HG02798 (cell line): ENCODE measurements around the gene ZNF141.
A peak's percentile ranks its signal among the peaks of the same experiment; 100 is the strongest.
"Not testable (repeated sequence)": the region's sequence is repeated elsewhere in the genome, so short reads cannot be mapped to it uniquely, and the experiment has no call there.

Source experiments
- ATAC-seq: cut with Tn5 transposase; IDR thresholded peaks from one replicate; pipeline ENCODE4 v1.9.1; 2021; ENCODE audit warnings: mild to moderate bottlenecking; ENCODE audit not compliant: unreplicated experiment, poor library complexity

Gene ZNF141

DNA sequence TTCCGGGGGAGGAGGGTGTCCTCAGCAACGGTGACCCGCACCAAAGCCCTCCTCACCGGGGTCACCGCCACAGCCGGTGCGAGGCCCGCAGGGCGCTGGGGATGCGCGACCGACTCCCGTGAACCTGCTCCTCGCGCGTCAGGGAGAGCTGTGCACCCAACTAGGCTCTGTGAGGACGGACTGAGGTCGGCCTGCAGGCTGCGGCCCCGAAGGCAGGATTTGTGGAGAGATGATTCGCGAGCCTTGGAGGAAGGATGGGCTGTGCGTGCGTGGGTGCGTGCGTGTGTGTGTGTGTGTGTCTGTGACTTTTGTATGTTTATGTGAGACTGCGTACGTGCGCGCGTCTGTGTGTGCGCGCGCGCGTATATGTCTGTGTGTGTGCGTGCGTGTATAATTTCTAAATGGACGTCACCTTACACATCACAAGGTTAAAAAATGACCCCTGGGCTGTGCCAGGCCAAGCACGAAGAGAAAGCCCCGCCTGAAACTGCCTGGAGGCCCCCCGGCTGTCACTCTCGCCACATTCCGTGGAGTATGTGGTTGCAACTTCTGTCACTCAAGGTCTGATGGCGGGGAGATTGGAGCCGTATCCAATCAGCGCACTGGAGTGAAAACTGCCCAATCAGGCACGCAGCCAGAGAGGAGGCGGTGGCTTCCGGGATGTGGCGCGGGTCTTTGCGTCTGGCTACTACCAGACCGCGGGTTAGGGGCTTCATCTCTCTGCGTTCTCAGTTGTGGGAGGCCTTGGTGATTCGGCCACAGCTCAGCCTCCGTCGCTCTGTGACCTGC is at the start of gene ZNF141:
Gene ZNF141, plus strand, starts transcription at position 672 of the 789 bp plus-strand sequence. CDS start 170 bp downstream, outside the sequence.
- peak; percentile 96 for ATAC-seq

DNA sequence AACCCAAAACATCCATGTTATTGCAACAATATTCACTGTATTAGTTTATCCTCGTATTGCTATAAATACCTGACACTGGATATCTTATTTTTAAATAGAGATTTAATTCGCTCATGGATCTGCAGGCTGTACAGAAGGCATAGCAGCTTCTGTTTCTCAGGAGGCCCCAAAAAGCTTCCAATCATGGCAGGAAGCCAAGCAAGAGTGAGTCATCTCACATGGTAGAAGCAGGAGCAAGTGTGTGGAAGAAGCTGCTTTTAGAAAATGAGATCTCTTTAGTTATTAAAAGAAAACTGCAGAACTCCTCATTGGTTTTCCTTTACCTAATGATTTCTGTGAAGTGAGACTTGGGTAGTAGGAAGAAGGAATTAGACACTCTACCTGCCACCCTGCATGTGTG is 48.7 kb upstream of the ZNF141 start:
- ATAC-seq, result no peak

DNA sequence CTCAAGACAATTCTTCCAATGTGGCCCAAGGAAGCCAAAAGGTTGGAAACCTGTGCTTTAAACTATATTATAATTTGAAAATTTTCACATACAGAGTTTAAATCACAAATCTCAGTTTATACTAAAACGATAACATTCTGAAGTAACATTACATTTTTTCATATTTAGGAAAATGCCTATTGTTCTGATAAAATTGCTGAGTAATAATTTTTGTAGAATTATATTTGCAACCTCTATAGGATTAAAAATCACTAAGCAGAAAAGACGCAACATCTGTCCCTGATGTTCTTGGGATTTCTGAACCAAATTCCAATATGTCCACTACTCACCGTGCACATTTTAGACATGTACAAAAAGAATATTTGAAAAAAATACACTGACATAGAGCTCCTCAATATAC is 42.9 kb upstream of the ZNF141 start:
- ATAC-seq, result no peak

GRCh38 chr4:302381-302780 is 35.2 kb upstream of the ZNF141 start:
- no peak for ATAC-seq

GRCh38 chr4:304516-304915 is 33.1 kb upstream of the ZNF141 start:
- not testable (repeated sequence) for ATAC-seq

- no peak for ATAC-seq
These were observed 32.5 kb upstream of the ZNF141 start, which contains the start of gene ZNF732 for GRCh38 chr4:304969-305680. Gene ZNF732, minus strand, starts transcription at chr4:305474. Its CDS starts 164 bp downstream, at chr4:305310.

- no peak for ATAC-seq
These were observed 31.1 kb upstream of the ZNF141 start for GRCh38 chr4:306551-306961.

DNA sequence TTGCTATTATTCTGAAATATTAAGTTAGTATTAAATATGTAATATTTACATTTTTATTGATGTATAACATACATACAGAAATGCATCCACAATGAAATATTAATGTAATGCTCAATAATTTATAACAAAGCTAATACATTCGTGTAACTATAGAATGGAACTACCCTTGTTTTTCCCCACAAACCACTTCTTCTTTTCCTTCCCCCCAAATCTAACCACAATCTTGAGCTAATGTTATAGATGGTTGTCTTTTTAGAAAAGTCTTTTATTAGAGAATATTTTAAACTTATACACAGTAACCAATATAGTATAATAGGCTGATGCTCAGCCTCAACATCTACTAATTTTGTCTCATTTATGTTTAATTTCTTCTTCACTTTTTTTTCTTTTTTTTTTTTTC is 27.8 kb upstream of the ZNF141 start:
- ATAC-seq, result no peak

DNA sequence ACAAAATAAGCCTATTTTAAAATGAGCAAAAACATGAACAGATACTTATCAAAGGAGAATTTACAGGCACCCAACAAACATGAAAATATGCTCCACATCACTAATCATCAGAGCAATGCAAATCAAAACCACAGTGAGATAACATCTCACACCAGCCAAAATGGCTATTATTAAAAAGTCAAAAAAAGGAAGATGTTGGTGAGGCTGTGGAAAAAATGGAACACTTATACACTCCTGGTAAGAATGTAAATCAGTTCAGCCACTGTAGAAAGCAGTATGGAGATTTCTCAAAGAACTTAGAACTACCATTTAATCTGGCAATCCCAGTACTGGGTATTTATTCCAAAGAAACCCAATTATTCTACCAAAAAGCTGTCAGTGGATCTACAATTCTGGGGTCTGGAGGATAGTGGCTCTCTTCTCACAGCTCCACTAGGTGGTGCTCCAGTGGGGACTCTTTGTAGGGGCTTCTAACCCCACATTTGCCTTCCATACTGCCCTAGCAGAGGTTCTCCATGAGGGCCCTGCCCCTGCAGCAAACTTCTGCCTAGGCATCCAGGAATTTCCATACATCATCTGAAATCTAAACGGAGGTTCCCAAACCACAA is 23.2 kb upstream of the ZNF141 start:
- no peak for ATAC-seq

DNA sequence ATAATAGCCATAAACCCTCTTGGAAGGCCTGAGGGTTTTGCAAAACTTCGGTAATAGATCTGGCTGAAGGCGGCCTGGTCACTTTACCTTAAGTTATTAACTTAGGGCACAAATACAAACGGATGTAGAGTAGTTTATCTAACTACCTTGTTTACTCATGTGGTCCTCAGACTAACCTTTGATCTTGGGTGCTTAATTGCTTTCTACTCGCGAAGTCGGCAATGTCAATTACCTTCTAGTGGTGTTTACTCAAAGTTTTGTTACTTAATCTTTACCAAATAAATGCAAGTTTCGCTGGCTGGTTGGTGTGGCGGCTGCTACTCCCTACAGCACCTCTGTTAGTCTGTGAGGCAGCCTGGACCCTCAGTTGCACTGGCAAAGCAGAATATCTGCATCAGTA is 8.9 kb upstream of the ZNF141 start:
- ATAC-seq, result no peak

GRCh38 chr4:335515-335914 is 2.1 kb upstream of the ZNF141 start:
- ATAC-seq, result no peak

DNA sequence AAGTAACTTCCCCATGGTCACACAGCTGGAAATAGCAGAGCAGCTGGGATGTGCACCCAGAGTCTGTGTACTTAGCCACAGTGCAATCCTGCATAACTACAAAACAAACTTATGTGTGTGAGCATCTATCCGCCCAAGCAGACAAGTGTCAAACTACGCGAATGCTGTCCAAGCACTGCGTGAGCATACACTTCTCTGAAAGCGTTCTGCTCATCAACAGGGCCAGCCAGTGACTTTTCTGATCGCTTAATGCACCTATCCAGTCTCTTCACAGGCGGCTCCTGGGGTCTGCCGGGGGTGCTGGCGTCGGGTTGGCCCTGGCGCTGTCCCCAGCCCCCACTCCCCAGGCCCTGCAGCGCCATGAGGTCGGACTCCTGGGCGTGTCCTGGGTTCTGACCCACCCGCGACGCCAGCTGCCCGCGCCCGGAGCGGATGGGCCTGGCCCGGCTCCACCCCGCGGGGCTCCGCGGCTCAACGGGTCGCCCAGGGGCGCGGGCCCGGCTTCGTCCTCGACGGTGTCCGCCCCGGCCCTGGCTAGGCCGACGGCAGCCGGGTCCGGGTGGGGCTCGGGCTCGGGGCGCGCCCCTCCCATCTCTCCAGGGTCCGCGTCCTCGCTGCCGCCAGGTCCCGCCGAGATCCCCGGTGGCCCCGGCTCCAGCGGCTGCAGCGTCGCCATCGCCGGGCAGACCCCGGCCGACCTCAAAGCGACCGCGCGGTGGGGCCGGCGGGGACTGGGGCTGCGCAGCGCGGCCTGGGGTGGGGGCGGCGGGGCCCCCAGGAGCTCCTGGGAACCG is 1.3 kb upstream of the ZNF141 start:
- no peak for ATAC-seq

DNA sequence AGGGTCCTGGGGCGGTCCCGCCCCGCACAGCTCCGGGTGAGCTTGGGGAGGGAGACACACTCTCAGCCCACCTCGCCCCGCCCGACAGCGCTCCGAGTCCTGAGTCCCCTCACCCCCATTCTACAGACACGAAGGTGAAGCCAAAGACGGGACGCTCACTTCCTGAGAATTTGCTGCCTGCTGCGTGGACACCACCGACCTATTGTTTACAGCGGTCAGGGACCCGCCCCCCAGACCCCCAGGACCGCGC is 796 bp upstream of the ZNF141 start:
- ATAC-seq, result no peak

DNA sequence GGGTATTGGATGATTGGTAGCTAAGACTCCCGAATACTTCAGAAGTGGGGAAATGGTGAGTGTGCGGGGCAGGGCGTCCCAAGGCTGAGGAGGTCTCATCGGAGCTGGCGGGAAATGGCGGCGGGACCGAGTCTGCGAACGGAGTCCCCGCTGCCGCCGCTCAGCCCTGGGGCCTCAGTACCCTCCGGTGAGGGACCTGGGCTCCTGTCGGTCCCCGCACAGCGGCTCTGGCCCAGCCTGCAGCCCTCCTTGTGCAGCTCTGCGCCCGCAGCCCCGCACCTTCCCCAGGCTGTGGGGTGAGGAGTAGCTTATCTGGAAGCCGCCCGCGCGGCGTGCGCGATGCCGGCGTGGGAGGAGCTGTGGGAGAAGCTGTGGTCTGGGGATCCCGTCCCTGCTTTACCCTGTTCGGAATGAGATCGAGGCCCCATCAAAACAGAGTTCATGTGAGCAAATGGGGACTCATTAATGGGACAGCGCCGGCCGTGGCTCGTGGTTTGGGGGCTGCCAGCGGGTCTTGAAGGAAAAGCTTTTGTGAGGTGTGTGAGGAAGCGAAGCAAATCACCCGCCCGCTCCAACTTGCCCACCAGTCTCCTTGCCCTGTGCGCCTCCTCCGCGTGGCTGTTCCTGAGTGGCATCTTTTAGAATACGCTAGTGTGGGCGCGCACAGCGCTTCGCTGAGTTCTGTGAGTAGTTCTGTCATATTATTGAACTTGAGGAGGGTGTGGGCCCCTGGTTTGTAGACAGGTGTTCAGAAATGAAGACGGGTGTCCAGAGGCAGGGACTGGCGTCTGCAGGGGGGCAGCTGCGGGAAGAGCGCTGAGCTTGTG is 531 bp downstream of the ZNF141 start:
- ATAC-seq, result peak; percentile 30

GRCh38 chr4:338759-339097 is 1.1 kb downstream of the ZNF141 start:
- no peak for ATAC-seq

- no peak for ATAC-seq
These were observed 2.4 kb downstream of the ZNF141 start for GRCh38 chr4:340011-340410.

DNA sequence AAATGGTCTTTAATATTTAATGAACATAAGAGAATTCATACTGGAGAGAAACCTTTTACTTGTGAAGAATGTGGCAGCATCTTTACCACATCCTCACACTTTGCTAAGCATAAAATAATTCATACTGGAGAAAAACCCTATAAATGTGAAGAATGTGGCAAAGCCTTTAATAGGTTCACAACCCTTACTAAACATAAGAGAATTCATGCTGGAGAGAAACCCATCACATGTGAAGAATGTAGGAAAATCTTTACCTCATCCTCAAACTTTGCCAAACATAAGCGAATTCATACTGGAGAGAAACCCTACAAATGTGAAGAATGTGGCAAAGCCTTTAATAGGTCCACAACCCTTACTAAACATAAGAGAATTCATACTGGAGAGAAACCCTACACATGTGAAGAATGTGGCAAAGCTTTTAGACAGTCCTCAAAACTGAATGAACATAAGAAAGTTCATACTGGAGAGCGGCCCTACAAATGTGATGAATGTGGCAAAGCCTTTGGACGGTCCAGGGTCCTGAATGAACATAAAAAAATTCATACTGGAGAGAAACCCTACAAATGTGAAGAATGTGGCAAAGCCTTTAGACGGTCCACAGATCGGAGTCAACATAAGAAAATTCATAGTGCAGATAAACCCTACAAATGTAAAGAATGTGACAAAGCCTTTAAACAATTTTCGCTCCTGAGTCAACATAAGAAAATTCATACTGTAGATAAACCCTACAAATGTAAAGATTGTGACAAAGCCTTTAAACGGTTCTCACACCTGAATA is 35.6 kb downstream of the ZNF141 start:
- ATAC-seq, result no peak

- ATAC-seq, result no peak
These were observed 36.9 kb downstream of the ZNF141 start for GRCh38 chr4:374298-375160.
